ENCODE measurements around the gene ATF7IP2. TPM values are rescaled to one million over a fixed set of nuclear protein-coding genes. Genes with fewer than 3 reads are reported as not detected.

The ATF7IP2 gene
- total and polyA plus RNA-seq, 9 of the 15 experiments (the other 6 are each of a cell fraction or from before 2014, with no cell fraction given), result 131 to 515 (median 196) TPM

- TF ChIP-seq, protein P1, sequence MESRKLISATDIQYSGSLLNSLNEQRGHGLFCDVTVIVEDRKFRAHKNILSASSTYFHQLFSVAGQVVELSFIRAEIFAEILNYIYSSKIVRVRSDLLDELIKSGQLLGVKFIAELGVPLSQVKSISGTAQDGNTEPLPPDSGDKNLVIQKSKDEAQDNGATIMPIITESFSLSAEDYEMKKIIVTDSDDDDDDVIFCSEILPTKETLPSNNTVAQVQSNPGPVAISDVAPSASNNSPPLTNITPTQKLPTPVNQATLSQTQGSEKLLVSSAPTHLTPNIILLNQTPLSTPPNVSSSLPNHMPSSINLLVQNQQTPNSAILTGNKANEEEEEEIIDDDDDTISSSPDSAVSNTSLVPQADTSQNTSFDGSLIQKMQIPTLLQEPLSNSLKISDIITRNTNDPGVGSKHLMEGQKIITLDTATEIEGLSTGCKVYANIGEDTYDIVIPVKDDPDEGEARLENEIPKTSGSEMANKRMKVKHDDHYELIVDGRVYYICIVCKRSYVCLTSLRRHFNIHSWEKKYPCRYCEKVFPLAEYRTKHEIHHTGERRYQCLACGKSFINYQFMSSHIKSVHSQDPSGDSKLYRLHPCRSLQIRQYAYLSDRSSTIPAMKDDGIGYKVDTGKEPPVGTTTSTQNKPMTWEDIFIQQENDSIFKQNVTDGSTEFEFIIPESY (CRISPR knock-in tag; IDR thresholded peaks at IDR 0.05), result 0 out of 2 replicates have a peak, but pooled peaks have one; percentile 13
- TF ChIP-seq ZFX (CRISPR knock-in tag; IDR thresholded peaks at IDR 0.05), result no peak
- TF ChIP-seq ARID1B (IDR thresholded peaks at IDR 0.05), result peak; percentile 99
- no peak for TF ChIP-seq NFIX (CRISPR knock-in tag; IDR thresholded peaks at IDR 0.05; ENCODE audit: low read depth)
- peak; percentile 53 to 95; a peak in 3 of 4 replicates for TF ChIP-seq ARNT (IDR thresholded peaks at IDR 0.05)
- peak in 1 of 2 experiments; percentile 43; a peak in 1 of 4 replicates for TF ChIP-seq FOXK2 (conservative IDR thresholded peaks at IDR 0.05 in 1 of 2, IDR thresholded peaks at IDR 0.05 in 1 of 2; ENCODE audit: low read depth in 2 of 2)
- TF ChIP-seq IFI16 (CRISPR knock-in tag; IDR thresholded peaks at IDR 0.05), result peak; percentile 76; the same call in 1 of the 2 replicates
- peak; percentile 76; the same call in 1 of the 2 replicates for TF ChIP-seq ETV5 (CRISPR knock-in tag; IDR thresholded peaks at IDR 0.05; ENCODE audit: low read depth)
- TF ChIP-seq BCOR (IDR thresholded peaks at IDR 0.05), result peak; percentile 34; the same call in 1 of the 2 replicates
- no peak for TF ChIP-seq THRAP3 (IDR thresholded peaks at IDR 0.05; ENCODE audit: borderline replicate concordance)
- TF ChIP-seq DPF2 (IDR thresholded peaks at IDR 0.05), result peak; percentile 99
- peak; percentile 58; the same call in 1 of the 2 replicates for TF ChIP-seq OTX1 (CRISPR knock-in tag; IDR thresholded peaks at IDR 0.05)
- TF ChIP-seq ZNF23 (CRISPR knock-in tag; IDR thresholded peaks at IDR 0.05), result 0 out of 2 replicates have a peak, but pooled peaks have one; percentile 12
- peak; percentile 93 for TF ChIP-seq ZNF175 (CRISPR knock-in tag; IDR thresholded peaks at IDR 0.05; ENCODE audit: low read depth)
- no peak for TF ChIP-seq EZH2 (IDR thresholded peaks at IDR 0.05; ENCODE audit: borderline replicate concordance, low read depth, low read length)
- 0 out of 2 replicates have a peak, but pooled peaks have one; percentile 7 for TF ChIP-seq CREB3L1 (IDR thresholded peaks at IDR 0.05; ENCODE audit: borderline replicate concordance, low read depth)
- no peak for TF ChIP-seq ZNF12 (CRISPR knock-in tag; IDR thresholded peaks at IDR 0.05)
- TF ChIP-seq MYC (IDR thresholded peaks at IDR 0.05; ENCODE audit: low read depth, low read length), result peak; percentile 83
- no peak for TF ChIP-seq MYC (CRISPR knock-in tag; IDR thresholded peaks at IDR 0.05; ENCODE audit: borderline replicate concordance, low read depth)
- TF ChIP-seq NCOR1 (IDR thresholded peaks at IDR 0.05), result peak; percentile 97
- peak; percentile 87 for TF ChIP-seq ZNF316 (IDR thresholded peaks at IDR 0.05)
- TF ChIP-seq BACH1 (tag; IDR thresholded peaks at IDR 0.05), result peak; percentile 47; the same call in 1 of the 2 replicates
- 0 out of 4 replicates have a peak, but pooled peaks of 1 of the 2 experiments have one; percentile 48 for TF ChIP-seq SRF (CRISPR knock-in tag; IDR thresholded peaks at IDR 0.05)
- peak; percentile 93 for TF ChIP-seq HDAC8 (tag; IDR thresholded peaks at IDR 0.05)
- peak; percentile 97 for TF ChIP-seq TCF3 (CRISPR knock-in tag; IDR thresholded peaks at IDR 0.05)
- peak; percentile 95 for TF ChIP-seq CBFA2T2 (conservative IDR thresholded peaks at IDR 0.05)
- TF ChIP-seq TCF7L2 (IDR thresholded peaks at IDR 0.05; ENCODE audit: low read depth, low read length), result peak; percentile 60; the same call in 1 of the 2 replicates
- peak; percentile 89 for TF ChIP-seq NFATC3 (IDR thresholded peaks at IDR 0.05)
Observed at GRCh38 chr16:10362077-10362863, 23.6 kb upstream of the ATF7IP2 start (continued).
